Activated CD8-positive, alpha-beta memory T cell treated with anti-CD3 and anti-CD28 coated beads, Interleukin-2, amount 50 U/mL, for 48 hours (primary cell): ENCODE results near the gene RIMKLA.

Experiments used
- DNase-seq: peaks from one replicate; pipeline ENCODE4 v3.0.0-alpha.2; 2020

Gene RIMKLA

GRCh38 chr1:42380586-42381279, at the start of gene RIMKLA:
Gene RIMKLA (plus strand): TSS chr1:42380792. CDS start chr1:42380935, 143 bp downstream.
- peak; percentile 77 for DNase-seq

- DNase-seq, result no peak
These were observed 47.7 kb upstream of the RIMKLA start for GRCh38 chr1:42332877-42333276.

- no peak for DNase-seq
These were observed 46.8 kb upstream of the RIMKLA start for GRCh38 chr1:42333662-42334239.

DNA sequence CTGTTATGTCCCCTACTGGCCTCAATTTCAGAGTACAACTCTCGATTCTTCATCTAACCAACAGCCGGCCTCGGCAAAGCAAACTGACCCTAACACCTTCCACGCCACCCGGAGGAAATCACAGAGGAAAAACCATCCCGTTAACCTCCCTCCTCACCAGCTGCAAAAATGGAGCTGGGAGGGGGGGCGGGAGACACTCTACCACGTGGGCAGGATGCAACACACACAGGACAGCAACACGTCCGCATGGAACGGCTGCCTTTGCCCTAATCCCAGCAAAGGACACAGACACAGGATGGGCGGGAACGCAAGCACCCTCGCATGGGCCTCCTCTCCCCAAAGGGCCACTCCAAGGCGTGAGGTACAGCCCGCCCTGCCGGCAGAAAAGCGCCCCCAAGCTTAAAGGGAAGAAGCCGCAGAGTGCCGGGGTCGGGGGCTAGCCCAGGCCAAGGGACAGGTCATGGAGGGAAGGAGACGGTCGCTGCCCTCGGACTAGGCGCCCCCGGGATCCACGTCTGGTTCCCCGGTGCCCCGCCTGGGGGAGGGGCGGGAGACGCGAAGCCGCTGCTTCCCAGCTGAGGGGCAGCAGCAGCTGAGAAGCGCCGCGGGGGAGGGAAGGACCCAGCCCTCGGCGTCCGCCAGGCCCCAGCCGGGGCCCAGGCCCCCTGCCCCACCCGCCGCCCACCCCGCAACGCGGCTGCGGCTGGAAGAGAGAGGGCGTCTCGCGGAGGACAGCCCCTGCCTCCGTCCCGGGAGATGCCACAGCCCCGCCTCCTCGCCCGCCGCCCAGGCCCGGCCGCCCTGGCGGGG, 46.1 kb upstream of the RIMKLA start:
- DNase-seq, result no peak

- DNase-seq, result peak; percentile 96
These were observed 45.4 kb upstream of the RIMKLA start, which contains the start of gene FOXJ3 for GRCh38 chr1:42335050-42335808. Gene FOXJ3 (minus strand): TSS chr1:42335235. CDS start chr1:42311093, 24,142 bp downstream.

DNA sequence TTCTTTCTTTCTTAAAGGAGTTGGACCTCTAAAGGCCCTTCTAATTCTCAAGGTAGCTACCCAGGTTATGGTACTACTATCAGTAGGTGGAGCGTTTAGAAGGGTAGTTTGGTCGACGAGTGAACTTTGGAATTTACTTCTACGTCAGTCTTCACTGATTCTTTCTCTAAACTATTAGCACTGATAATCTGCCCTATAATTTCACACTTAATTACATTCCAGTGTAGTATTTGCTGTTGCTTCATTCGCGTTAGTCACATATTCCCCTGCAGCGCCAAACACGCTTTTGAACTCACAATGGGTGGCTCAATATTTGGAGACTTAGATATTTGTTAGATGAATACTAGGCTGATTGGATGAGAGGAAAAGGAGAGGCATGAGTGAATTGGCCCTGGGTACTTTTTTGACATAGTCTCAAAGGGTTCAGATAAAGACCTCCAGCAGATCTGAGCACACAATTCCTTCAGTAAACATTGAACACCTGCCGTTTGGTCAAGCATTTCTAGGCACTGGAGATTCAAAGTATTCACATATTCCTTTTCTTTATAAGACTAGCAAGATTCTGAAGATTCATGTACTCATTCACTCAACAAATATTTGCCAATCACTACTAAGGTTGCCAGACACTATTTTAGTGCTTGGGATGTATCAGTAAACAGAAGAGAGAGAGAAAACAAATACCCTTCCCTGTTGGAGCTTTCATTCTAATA, 44.6 kb upstream of the RIMKLA start:
- DNase-seq, result no peak

DNA sequence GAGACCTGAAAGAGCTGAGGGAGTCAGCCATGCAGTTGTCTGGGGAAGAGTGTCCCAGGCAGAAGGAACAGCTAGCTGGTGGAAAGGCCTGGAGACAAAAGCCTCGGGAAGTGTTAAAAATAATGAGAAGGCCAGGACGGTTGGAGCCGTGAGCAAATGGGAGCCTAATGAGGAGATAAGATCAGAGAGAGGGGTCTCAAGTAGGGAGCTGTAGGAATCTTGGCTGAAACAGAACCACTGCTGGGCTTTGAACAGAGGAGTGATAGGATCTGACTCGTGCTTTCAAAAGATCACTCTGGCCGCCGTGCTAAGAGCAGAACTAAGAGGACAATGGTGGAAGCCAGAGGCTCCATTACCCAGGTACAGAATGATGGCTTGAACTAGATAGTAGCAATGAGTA, 43.6 kb upstream of the RIMKLA start:
- no peak for DNase-seq

- DNase-seq, result no peak
These were observed 40.5 kb upstream of the RIMKLA start for GRCh38 chr1:42340093-42340492.

GRCh38 chr1:42340901-42341300, 39.7 kb upstream of the RIMKLA start:
- no peak for DNase-seq

- no peak for DNase-seq
These were observed 37.5 kb upstream of the RIMKLA start for GRCh38 chr1:42343049-42343448.

GRCh38 chr1:42348498-42348897, 32.1 kb upstream of the RIMKLA start:
- no peak for DNase-seq

GRCh38 chr1:42350086-42350485, 30.5 kb upstream of the RIMKLA start:
- DNase-seq, result no peak

DNA sequence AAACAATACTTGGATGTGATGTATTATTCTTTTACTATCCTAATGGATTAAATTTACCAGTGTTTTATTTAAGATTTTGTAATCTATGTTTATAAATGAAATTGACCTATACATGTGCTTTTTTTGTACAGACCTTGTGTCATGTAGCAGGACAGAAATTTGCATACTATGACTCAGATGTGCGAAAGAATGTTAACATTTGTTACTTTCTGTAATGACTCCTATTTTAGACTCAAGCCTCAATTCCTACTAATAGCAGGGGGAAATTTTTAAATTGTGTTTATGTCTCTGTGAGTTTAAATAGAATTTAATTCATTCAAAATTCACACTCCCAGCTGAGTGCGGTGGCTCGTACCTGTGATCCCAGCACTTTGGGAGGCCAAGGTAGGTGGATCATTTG, 21.8 kb upstream of the RIMKLA start:
- no peak for DNase-seq

DNA sequence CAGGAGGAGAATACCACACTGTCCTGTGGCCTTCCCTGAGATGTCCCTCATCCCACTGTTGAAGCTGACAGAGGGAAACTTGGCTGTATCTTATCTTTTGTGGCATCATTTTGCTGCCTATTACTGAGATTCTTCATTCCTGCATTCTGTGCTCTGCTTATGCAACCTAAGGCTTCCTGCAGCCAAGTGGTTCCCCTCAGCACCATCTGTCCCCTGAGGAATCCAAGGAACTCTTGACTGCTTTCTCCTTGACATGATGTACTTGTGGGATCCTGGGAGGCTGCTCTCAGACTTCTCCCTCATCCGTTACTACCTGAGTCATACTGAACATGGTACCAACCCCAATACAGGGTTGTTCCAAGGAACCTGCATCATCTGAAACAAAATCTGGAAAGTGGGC, 21.1 kb upstream of the RIMKLA start:
- DNase-seq, result no peak

DNA sequence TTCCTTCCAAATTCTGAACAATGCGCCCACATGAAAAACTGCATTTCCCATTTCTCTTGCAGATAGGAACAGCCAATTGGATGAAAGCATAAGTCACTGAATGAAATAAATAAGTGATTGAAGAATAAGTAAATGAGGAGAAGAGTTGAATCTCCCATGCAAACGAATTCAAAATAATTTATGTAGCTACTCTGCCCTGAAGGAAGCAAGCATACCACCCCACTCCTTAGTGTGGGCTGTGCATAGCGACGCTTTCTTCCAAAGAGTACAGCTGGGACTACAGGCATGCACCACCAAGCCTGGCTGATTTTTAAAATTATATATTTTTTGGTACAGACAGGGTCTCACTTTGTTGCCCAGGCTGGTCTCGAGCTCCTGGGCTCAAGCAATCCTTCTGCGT, 16.5 kb upstream of the RIMKLA start:
- no peak for DNase-seq

DNA sequence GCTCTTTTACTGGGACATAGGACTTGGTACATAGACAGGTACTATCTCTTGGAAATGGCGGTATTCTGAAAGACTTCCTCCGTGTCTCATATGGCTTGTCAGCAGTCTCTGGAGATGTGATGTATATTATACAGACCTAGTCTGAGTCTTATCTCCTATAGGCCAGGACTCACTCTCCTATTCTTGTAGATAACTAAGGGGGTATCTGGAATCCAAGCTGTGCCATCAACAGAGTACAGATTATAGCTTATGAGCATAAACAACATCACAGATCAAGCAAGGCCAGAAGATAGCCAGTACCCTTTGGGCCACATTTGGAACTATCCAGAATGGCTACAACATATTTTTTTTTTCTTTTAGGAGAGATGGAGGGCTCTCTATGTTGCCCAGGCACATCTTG, 16.1 kb upstream of the RIMKLA start:
- no peak for DNase-seq

DNA sequence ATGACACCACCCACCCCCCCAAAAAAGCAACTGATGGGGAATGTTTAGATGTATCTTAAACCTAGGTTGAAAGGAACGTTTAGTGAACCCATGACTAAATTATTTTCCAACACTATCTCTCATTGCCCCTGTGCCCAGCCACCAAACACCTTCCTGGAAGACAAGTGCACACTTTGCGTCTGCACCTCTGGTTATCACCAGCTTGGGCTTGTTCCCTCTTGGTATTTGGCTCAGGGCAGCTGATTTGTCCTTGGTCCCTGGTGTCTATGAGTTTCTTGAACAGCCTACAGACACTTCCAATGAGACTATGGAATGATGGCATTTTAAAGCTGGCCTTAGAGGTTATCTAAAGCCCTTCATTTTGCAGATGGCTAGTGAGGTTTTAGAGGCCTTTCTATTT, 15.5 kb upstream of the RIMKLA start:
- DNase-seq, result no peak

DNA sequence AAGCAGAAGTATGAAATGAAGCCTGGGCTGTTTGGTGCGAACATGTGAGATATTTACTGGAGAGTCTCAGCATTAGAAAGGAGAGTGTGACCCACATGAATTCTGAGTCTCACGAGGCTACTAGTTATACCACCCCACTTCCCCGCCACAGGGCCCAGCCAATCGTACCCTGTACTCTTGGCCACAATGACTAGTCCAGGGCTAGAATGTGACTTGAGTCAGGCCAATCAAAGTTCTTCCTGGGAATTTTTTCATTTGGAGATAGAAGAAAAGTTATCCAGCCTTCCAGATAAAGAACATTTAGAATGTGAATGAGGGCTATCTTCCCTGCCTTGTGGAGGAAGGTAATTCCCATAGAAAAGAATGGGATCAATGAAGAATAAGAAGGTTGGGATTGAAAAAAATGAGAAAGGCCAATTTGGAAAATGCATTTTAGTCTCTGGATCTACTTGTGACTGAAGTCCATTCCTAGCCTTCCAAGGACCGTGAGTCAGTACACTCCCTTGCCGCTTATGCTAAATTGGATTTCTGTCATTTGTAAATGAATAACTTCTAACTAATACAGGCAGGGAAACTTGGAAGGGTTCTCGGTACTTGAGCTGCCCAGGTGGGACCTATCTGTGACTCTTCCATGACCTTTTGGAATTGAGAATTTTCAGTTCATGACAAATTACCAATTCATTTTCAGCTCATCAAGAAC, 12.3 kb upstream of the RIMKLA start:
- no peak for DNase-seq

GRCh38 chr1:42369471-42369870, 11.1 kb upstream of the RIMKLA start:
- no peak for DNase-seq

- DNase-seq, result no peak
These were observed 9.6 kb upstream of the RIMKLA start for GRCh38 chr1:42370876-42371549.

- no peak for DNase-seq
These were observed 7.8 kb upstream of the RIMKLA start for GRCh38 chr1:42372796-42373195.
